ENCODE measurements around the gene CNTNAP5. TPM values are rescaled to one million over a fixed set of nuclear protein-coding genes. Genes with fewer than 3 reads are reported as not detected.

Gene CNTNAP5
- total RNA-seq, 1 donor from 2014 or later, result 5.0 TPM

DNA sequence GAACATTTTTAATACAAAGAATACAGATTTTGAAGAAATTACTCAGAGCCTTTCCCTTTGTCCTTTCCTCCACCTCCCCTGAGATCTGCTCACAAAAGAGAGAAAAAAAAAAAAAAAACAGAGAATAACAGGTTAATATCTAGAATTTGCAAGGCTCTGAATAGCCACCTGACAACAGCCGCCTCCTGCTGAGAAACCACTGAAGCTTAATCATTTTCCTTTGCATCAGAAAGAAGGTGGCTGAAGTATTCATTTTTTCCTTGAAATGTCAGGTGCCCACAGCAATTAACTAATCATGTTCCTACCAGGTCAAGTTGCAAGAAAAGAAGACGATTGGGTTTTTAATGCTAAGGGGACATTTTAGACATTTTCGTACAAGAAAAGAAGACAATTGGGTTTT is 21.2 kb downstream of the CNTNAP5 start:
- no peak for DNase-seq (ENCODE audit: extremely low spot score, unreplicated experiment)
- Mint-ChIP-seq H3K36me3 (no peaks in the 10 kb centered on the region), H3K9me3 (no peaks in the 10 kb centered on the region), H3K4me3 (no peak overlapping the region), H3K27me3 (peaks cover 4% of the 10 kb centered on the region), H3K4me1 (ENCODE audit: unreplicated experiment) (no peaks in the 10 kb centered on the region), H3K27ac (no peak overlapping the region)
- TF ChIP-seq, protein P1, sequence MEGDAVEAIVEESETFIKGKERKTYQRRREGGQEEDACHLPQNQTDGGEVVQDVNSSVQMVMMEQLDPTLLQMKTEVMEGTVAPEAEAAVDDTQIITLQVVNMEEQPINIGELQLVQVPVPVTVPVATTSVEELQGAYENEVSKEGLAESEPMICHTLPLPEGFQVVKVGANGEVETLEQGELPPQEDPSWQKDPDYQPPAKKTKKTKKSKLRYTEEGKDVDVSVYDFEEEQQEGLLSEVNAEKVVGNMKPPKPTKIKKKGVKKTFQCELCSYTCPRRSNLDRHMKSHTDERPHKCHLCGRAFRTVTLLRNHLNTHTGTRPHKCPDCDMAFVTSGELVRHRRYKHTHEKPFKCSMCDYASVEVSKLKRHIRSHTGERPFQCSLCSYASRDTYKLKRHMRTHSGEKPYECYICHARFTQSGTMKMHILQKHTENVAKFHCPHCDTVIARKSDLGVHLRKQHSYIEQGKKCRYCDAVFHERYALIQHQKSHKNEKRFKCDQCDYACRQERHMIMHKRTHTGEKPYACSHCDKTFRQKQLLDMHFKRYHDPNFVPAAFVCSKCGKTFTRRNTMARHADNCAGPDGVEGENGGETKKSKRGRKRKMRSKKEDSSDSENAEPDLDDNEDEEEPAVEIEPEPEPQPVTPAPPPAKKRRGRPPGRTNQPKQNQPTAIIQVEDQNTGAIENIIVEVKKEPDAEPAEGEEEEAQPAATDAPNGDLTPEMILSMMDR (conservative IDR thresholded peaks at IDR 0.05), result no peak

DNA sequence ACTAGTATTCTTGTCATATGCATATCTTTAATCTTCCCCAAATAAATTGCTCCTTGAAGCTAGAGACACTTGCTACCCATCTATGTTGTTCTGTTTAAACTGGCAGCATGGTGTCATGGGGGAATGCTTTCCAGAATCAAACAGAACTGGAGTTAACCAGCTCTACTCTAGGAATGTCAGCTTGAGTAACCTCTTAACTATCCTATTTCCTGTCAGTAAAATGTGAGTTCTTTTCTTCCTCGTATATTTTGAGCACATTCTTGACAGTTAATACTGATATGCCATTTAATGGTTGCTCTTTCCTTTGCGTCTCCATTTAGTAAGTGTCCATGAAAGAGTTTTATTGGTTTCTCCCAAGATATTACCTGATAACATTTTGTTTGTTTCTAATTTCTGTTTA is 23.0 kb downstream of the CNTNAP5 start:
- TF ChIP-seq, protein P1 (conservative IDR thresholded peaks at IDR 0.05), result no peak
- no peaks in the 10 kb centered on the region for H3K36me3 Mint-ChIP-seq
- peaks cover 4% of the 10 kb centered on the region for H3K27me3 Mint-ChIP-seq

DNA sequence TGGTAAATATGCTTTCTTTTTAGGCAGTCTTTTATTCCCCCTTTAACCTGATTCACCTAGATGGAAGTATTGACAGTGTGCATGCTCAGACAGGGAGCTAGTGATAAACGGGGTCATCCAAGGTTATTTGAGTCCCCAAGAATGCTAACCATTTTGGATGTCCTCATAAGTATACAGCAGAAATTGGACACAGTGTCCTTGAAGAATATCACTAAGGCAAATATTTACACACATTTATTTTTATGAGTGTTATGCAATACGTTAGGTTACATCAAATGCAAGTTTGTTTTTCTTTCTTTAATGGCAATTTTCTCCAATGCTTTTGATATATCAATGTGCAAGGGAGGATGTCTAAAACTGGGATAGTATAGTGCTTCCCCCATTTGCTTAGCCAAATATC is 23.6 kb downstream of the CNTNAP5 start:
- DNase-seq (ENCODE audit: extremely low spot score, unreplicated experiment), result no peak
- Mint-ChIP-seq H3K27me3 (no peaks in the 10 kb centered on the region), H3K4me1 (ENCODE audit: unreplicated experiment) (no peaks in the 10 kb centered on the region), H3K27ac (no peak overlapping the region), H3K9me3 (no peaks in the 10 kb centered on the region), H3K4me3 (no peak overlapping the region), H3K36me3 (no peaks in the 10 kb centered on the region)
- TF ChIP-seq, protein P1 (conservative IDR thresholded peaks at IDR 0.05), result no peak

More for the DNA sequence above, 23.0 kb downstream of the CNTNAP5 start:
- no peak for DNase-seq (ENCODE audit: extremely low spot score, unreplicated experiment)
- Mint-ChIP-seq H3K9me3 (no peaks in the 10 kb centered on the region), H3K4me3 (no peak overlapping the region), H3K4me1 (ENCODE audit: unreplicated experiment) (no peaks in the 10 kb centered on the region), H3K27ac (no peak overlapping the region)

DNA sequence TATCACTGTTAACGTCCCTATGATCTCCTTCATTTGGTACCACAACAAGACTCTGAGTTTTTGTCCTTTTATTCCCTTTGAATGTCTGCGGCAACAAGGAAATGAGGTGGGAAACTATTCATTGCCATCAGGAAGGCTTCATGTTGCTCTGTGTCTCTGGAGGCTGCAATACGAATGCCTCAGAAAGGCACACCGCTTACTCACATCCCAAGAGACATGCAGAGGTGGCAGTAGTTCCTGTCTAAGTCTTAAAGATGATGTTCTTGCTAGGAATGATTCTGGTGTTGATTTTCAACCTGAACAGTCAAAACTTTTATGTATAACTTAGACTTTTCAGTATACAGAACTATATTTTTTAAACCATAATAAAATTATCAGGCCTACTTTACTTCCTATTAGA is 24.0 kb downstream of the CNTNAP5 start:
- no peaks in the 10 kb centered on the region for H3K9me3 Mint-ChIP-seq
- TF ChIP-seq, protein P1 (conservative IDR thresholded peaks at IDR 0.05), result no peak
- no peak for DNase-seq (ENCODE audit: extremely low spot score, unreplicated experiment)
- no peak overlapping the region for H3K4me3 Mint-ChIP-seq
- no peaks in the 10 kb centered on the region for H3K4me1 Mint-ChIP-seq (ENCODE audit: unreplicated experiment)
- H3K27ac Mint-ChIP-seq, result no peak overlapping the region
- no peaks in the 10 kb centered on the region for H3K27me3 Mint-ChIP-seq
- H3K36me3 Mint-ChIP-seq, result no peaks in the 10 kb centered on the region

DNA sequence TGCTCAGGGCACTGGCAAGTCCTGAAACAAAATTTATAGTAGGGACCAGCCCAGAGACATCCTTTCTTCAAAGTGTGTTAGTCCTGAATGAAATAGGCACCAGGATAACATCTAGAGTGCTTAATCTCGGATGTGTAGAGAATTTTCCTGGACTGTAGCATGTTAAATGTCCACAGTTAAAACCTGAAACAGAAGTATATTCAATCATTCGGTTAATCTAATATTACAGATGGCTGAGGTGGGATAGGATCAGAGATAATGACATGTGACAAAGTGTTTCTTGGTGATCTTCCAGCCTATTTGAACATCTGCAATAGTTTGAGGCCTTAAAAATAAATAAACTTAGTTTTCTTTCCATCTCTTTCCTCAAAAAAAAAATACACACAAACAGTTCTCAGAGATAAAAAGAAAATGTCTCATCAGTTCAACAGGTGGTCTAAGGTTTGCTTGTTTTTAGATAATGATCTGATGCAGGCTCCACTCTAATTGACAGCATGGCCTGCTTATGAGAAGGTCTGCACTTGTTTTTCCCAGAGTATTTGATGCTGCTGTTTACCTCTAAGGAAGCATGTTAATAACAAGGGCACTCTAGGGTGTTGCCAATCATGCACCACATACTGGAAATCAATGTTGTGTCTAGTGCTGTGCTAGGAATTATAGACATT is 25.9 kb downstream of the CNTNAP5 start:
- TF ChIP-seq, protein P1 (conservative IDR thresholded peaks at IDR 0.05), result no peak
- Mint-ChIP-seq H3K36me3 (no peaks in the 10 kb centered on the region), H3K4me1 (ENCODE audit: unreplicated experiment) (no peaks in the 10 kb centered on the region), H3K27me3 (peaks cover 5% of the 10 kb centered on the region), H3K4me3 (no peak overlapping the region), H3K27ac (no peak overlapping the region), H3K9me3 (peaks cover 7% of the 10 kb centered on the region)
- no peak for DNase-seq (ENCODE audit: extremely low spot score, unreplicated experiment)

All from type B pancreatic cell (in vitro differentiated cells).